ENCODE measurements around the gene MALT1.

DNA sequence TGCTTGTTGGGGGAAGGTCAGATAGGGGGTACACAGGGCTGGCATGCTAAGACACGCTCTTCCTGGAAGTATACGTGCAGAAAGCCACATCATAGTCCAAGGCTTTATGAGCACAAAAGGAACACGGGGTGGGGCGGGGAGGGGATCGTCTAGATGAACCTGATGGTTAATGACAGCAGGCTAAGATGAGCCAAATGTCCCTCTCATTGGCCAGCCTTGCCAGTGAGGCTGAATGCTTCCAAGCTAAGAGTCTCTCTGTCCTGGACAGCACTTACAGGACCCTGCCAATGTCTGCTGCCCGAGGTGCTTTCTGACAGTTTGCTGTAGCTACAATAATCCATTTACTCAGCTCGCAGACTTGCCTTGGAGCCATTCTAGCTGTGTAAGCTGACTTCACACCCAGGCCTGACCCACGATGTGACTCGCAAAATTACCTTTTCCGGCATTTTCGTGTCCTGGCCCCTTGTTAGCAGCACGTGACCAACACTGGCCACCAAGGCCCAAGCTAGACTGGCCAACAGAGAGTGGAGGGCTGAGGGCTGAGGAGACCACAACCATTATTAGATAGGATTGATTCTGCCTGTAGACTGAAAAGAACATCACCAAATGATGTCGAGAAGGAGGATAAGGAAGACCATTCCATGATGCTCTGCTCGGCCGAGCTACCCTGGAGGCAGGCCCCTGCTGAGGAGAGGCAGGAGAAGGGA is 84.2 kb downstream of the MALT1 start:
- TF ChIP-seq CTCF (IDR thresholded peaks at IDR 0.05; ENCODE audit: low read length) (no peak), EZH2 (optimal IDR thresholded peaks at IDR 0.05; ENCODE audit: low read depth, low read length) (no peak)
